GM03348 (cell line): Measurements from ENCODE around the gene NDRG4.

Experiments used
- DNase-seq: peaks from one replicate; pipeline ENCODE4 v3.0.0; 2012; ENCODE audit warnings: low spot score

The NDRG4 gene

DNA sequence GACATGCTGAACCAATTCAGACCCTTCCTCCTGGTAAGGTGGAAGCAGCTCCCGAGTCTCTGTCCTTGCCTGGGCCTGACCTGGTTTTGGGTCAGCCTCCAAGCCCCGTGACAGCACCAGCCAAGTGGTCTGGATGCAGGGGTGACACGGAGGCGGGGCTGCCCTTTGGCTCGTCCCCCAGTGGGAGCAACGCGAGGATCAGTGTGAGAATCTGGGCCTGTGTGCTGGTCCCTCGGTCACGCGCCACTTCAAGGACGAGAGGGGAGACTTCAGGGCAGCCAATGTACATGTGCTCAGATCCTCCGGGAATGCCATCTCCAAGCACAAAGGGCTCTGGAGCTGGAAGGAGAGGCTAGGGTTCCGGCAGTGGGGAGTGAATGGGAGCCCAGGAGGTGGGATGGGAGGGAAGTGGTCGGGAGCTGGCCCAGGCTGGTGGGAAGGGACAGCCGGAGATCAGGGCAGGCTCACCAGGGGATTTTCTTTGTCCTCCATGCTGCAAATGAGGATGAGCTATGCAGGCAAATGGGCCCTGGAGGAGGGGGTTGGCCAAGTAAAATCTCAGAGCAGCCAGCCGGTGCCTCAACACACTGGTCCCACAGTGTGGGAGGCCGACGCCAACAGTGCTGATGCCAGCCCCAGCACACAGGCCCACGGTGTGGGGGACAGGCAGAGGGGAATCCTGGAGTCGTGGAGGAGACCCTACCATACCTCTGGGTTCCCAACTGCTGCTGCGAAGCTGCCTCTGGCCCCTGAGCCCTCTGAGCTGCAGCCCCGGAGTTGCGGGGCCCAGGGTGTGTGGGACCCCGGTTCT, 4.2 kb upstream of the NDRG4 start:
- no peak for DNase-seq

DNA sequence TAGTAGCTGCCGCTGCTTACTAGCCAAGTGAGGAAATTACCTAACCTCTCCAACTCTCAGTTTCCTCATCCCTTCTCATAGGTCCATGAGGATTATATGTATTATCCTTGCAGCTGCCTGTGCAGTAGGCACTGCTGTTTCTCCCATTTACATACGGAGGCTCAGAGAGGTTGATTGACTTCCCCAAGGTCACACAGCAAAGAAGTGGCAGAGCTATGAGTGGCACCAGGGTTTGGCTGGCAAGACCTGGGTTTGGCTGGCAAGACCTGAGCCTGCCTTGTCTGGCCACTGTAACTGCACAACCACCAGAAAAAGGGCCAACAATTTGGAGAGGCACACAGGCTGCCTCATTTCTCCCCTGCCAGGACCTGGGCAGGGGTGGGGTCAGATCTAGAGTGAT, 2.5 kb upstream of the NDRG4 start:
- no peak for DNase-seq

DNA sequence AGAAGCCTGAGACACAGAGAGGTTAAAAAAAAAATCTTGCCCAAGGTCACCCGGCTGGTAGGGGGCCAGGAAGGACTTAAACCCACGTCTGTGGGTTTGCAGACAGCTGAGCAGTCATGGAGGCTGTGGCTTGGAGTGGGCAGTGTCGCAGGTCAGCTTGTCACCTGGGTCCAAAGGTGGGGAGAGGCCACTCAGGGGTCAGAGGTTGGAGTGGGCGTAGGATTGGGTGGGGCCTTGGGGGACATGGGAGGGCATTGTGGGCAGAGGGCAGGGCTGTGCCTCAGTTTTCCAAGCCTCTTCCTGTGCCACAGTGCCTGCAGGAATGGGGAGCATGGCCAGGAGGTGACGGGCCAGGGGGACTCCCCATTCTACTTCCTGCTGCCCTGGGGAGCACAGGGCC, 2.0 kb upstream of the NDRG4 start:
- DNase-seq: no peak

DNA sequence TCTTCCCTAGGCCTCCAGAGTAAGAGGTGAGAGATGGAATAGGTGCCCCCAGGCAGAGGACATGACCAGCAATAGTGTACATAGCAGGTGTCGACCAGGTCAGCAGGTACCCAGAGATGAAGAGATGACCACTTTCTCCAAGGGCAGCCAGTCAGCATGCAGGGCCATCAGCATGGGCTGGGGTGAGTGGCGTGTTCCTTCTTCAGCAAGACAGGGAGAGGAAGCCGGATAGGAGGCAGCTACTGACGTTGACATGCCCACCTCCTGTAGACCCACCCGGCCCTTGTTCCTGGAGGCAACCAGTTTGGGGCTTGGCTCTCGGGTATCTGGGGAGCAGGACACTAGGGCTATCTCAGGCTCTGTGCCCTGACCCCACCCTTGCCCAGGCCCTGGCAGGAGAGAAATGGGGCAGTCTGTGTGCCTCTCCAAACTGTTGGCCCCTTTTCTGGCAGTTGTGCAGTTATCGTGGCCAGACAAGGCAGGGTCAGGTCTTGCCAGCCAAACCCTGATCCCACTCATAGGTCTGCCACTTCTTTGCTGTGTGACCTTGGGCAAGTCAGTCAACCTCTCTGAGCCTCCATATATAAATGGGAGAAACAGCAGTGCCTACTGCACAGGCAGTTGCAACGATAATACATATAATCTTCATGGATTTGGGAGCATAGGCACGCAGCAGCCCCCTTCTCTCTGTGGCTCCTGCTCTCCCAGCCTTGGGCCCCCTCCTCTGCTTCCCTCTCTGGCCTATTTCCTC, 1.4 kb upstream of the NDRG4 start:
- no peak for DNase-seq

DNA sequence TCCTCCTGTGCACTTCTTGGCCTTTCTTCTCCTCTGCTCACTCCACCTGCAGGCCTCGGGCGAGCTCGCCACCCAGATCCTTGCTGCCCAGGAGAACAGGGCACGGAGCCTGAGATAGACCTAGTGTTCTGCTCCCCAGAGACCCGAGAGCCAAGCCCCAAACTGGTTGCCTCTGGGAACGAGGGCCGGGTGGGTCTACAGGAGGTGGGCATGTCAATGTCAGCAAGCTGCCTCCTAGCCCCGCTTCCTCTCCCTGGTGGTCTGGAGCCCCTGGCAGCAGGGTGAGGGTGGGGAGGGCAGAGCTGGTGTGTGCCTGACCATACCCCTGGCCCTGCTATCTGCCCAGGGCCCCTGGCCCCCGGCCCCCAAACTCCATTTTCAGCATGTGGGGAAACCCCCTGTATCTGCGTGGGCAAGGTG, 841 bp upstream of the NDRG4 start:
- DNase-seq: no peak

DNA sequence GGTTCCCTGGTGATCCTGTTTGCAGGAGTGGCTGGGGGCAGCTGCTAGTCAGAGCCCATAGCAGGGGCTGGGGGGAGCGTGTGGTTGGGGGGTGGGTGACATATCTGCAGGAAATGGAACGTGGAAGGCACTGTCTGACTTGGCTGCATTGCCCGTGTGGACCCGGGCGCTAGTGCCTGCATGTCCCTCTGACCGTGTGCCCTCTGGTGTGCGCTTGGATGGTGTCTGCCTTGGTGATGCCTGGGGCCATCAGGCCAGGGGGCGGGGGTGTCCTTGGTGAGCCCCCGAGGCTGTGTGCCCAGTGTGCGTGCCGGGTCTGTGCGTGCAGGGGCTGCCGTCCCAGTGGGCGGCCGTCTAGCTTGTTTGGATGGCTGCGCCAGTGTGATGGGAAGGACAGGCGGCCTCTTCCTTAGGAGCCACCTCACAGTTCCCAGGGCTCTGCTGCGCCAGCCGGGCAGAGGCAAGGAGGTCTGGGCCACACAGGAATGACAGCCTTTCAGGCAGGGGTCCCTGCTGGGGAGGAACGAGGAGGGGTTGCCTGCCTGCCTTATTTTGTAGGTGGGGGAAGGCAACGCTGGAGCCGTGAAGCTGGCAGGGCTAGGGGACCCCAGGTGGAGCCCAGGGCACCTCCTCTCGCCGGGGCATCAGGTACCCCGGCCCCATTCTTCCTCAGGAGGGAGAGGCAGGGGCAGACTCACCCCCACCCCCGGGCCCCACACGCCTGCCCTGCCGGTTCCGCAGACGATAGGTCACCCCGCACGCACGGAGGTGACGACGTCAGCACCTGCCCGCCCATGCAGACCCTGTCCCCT, 693 bp downstream of the NDRG4 start:
- no peak for DNase-seq

DNA sequence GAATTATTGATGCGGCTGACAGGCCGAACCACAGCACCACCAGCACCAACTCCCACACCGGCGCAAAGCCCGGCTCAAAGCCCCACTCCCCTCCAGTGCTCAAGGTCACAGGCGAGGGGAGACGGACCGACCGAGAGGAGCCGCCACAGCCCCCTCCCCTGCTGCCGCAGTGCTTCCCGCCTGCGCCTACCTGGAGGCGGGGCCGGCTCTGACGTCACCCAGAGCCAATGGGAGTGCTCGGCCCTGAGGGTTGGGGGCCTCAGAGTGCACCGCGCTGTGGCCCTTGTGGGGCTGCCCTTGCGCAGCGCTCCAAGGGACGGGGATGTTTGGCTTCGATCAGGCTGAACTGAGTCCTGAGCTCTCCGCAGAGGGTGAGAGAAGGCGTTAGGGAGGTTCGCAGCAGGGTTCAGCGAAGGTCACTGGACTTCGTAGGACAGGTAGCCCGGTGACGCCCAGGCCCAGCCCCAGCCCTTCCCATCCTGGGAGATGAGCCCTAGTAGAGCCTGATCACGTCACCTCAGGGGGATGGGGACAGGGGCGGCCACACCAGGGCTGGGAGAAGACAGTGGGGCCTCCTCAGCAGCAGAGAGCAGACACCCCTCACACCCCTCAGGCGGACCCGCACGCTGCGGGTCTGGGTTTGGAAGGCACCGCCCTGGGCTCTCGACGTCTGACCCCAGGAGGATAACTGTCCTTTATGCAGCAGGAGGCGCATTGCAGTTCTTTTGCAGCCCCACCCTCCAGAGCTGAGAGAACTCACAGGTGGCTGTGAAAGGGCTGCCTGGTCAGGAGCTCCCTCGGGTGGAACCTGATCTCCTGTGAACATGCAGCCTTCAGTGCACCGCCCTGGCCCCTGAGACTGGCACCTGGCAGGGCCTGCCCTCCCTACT, 1.5 kb downstream of the NDRG4 start:
- DNase-seq: no peak

DNA sequence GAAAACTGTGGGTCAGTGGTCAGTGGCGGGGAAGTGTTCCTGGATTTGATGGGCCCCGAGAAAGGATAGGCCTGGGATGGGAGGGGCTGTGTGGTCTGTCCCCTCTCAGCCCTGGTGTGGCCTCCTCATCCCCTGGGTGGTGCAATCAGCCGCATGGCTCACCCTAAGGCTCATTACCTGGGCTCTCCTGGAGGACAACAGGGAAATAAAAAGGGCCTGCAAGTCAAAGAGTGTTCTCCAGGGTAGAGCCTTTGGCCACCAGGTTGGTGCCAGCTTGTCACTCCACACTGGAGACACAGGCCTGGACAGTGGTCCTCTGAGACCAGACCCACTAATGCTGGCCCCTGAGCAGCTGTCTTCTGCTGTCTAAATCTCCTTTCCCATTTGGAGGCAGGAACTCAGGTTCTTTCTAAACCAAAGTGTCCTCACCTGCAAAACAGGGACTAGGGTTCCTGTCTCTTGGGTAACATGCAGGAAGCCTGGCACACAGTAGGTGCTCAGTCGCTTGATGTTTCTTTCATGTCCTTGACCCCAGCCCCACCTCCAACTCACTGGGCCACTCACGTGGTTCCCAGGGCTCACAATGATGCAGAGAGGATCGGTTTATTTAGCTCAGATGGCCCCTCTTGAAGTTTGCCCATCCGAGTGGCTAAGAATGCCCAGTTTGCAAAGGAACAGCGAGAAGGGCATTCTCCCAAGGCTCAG, 2.4 kb downstream of the NDRG4 start:
- no peak for DNase-seq

DNA sequence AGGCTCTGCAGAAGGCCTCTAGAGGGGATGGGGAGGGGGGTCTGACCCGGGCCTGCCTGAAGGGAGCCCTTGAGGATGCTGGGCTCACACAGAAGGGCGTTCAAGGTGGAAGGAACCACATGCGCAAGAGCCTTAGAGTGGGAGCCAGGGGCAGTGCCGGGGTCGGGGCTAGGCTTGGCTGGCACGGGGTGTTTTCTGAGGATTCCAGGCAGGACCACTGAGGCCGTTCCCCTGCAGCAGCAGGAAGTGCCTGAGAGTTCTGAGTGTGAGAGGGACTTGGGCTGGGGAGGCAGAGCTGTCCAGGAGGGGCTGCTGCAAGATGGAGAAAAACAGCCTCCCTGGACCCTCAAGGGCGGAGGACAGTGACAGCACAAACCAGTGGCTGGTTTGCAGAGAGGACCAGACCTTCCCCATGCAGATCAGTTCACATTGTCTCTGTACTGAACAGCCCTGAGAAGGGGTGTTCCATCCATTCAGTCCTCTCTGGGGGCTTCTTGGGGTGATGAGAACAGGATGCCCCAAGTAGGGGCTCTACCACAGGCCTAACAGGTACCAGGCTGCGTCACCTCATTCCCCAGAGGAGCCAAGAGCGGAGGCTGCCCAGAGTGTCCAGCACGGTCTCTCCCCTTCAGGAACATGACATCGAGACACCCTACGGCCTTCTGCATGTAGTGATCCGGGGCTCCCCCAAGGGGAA, 3.4 kb downstream of the NDRG4 start:
- no peak for DNase-seq

DNA sequence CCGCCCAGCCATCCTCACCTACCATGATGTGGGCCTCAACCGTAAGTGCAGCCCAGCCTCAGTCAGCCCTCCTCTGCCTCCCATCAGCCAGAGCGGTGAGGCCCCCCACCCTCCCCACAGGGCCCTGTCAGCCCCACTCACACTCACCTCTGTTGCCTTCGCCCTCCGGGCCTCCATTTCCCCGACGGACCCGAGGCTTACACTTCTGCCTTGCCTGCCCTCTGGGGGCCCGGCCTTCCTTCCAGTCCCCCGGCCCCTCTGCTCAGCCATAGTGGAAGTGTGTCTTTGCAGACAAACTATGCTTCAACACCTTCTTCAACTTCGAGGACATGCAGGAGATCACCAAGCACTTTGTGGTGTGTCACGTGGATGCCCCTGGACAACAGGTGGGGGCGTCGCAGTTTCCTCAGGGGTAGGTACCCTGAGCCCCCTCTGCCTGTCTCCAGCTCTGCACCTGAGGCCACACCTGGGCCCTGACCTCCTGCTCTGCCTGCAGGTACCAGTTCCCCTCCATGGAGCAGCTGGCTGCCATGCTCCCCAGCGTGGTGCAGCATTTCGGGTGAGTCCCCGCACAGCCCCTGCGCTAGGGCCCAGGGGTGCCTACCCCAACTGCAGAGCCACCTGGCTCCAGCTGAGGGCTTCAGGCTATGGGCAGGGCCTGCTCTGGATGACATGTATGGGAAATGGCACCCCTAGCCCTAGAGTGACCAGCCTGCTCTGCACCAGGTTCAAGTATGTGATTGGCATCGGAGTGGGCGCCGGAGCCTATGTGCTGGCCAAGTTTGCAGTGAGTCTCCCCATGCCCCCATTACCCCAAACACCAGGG, 4.1 kb downstream of the NDRG4 start:
- no peak for DNase-seq

DNA sequence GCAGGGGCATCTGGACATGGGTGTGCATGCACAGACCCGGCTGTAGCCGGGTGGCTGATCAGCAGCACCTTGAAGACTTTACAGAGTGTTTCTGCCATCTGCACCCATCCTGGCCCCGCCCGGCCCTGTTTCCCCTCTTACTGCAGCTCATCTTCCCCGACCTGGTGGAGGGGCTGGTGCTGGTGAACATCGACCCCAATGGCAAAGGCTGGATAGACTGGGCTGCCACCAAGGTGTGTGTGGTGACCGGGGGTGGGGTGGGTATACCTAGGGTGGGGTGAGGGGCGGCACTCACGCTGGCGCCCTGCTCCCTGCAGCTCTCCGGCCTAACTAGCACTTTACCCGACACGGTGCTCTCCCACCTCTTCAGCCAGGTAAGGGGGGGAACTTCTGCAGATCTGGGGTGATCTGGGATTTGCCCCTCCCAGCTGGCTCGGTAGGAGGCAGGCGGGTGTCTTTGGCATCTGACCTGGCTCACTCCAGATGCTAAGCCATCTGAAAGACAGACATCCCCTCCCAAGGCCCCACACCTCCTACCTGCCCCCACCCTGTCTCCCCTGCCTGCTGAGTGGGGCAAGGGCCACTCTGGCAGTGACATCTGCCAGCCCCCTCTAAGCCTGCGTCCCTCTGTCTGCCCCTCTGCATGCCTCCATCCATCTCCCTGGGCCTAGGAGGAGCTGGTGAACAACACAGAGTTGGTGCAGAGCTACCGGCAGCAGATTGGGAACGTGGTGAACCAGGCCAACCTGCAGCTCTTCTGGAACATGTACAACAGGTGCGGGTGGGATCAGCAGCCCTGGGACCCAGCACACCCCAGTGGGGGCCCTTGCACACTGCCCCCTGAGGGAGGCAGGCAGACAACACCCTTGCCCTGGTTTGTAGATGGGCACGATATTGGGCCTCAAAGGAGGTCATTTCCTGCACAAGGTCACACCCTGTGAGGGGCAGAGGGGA, 6.6 kb downstream of the NDRG4 start:
- DNase-seq: no peak

DNA sequence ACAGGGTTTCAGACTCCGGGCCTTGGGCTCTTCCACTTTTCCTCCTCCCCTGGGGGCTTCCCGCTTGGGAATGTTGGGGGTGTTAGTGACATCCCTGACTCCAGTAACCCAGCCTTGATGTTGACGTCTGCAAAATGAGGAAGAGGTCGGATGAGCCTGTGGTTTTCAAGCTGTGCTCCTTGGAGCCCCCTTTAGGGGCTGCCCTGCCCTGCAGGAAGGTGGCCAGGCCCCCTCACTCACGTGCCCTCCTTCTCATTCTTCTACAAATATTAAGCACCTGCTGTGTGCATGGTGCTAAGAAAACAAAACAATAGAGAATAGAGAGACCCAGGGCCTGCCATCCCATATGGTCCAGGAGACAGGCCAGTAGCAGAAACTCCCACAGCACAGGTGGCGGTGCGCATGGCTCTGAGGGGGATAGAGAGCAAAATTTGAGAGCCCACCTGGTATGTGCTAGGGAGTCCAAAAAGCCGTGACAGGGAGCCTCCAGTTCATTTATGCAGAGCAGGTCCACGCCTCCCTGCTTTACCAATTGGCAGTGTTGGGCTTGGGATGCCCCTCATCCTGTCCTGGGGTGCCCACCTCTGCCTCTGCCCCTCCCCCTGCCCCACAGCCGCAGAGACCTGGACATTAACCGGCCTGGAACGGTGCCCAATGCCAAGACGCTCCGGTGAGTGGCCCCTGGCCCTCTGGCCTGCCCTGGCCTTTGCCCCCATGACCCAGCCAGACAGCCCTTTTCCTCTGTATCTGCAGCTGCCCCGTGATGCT, 7.4 kb downstream of the NDRG4 start:
- no peak for DNase-seq

DNA sequence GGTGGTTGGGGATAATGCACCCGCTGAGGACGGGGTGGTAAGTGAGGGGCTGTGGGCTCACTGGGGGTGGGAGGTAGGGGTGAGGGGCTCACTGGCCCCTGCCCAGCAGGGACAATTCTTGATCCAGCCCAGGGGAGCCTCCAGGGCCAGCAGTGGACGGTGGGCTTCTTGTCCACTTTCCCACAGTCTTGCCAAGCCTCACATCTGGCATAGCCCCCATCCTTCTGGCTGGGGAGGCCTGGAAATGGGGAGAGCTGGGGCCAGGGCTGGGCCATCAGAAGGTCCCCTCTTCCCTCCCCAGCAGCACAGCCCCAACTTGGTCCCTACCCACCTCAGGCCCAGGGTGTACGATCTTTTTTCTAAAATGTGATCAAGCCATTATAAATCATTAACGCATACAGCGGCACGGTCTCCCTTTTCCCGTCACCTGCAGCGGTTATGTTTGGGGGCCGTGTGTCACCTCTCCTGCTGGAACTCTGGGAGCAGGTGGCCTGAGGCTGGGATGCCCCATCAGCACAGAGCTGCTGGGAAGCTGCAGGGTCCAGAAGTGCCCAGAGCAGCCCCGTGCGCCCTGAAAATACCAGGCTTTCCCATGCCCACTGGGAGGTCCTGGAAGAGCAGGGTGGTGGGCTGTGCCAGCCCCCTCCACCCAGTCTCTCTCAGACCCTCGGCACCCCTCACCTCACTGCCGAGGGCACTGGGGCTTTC, 8.2 kb downstream of the NDRG4 start:
- DNase-seq: no peak

DNA sequence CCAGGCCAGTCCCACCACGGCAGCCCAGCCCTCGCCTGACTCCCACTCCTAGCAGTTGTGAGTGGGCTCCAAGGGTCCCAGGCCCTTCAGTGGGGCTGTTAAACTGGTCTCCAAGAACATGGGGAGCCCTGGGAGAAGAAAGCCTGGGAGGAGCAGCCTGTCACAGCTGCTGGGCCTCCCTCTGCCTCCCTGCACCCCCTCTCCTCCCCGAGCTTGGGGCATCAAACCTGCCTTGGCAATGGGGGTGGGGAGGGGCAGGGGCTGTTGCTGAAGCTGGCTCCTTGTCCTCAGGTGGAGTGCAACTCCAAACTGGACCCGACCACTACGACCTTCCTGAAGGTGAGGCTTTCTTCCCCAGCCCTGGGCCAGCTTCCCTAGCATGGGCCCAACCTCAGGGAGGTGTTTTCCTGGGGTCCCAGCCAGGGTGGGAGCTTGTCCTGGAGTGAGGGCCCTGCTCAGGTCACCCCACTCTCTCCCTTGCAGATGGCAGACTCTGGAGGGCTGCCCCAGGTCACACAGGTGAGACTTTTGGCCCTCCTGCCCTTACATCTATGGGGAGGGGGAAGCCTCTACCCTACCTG, 8.8 kb downstream of the NDRG4 start:
- DNase-seq: no peak

DNA sequence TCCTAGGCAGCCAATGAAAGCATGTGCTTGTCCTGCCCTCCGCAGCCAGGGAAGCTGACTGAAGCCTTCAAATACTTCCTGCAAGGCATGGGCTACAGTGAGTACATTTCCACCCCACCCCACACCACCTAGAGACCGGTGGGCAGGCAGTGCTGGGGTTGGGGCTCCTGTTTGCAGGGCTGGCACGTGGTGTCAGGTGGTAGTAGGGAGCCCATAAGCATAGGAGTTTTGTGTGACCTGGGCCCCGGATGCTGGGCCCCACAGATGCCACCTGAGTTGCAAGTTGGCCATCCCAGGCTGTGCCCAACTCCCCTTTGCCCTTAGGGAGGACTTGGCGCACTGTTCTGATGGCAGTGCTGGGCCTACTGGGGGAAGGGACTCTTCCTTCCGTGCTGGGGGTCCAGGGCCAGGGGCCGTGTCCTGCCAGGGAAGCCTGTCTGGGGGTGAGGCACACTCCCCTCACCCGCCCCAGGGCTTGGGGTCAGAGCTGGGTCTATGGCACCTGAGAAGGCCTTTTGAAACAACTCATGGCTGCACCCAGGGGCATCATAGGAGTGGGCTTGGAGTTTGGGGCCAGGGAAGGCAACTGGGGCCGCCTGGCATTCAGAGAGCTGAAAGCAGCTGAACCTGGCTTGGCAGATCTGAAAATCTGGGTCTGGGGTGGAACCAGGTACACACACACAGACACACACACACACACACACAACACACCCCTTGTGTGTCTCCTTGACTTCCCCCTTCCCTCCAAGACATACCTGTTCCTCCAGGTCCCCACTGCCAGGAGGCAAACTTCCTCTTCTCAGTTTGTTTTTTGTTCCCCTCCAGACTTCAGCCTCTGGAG, 9.5 kb downstream of the NDRG4 start:
- no peak for DNase-seq
